SK-N-SH treated with all-trans-retinoic acid at 6 μM for 48 hours (cell line): ENCODE data around the gene C3.
"Not testable (repeated sequence)": the region's sequence is repeated elsewhere in the genome, so short reads cannot be mapped to it uniquely, and the experiment has no call there.

Experiments used
- ATAC-seq: fragments of 200-7000 bp; cut with Tn5 transposase; 3 replicates; pipeline ENCODE4 v1.9.1; 2020; ENCODE audit warnings: mild to moderate bottlenecking, moderate library complexity
- ARNTL ChIP-seq: fragments of 450-650 bp; formaldehyde crosslinking; IDR thresholded peaks from 2 replicates; pipeline ENCODE4 v1.5.0; 2020; ENCODE audit warnings: low read depth, mild to moderate bottlenecking, moderate library complexity, borderline replicate concordance
- BACH2 ChIP-seq: fragments of 250-450 bp; sonication (Bioruptor Pico); IDR thresholded peaks from 2 replicates; pipeline ENCODE4 v1.9.0; 2021; ENCODE audit warnings: mild to moderate bottlenecking, borderline replicate concordance
- CSDC2 ChIP-seq: fragments of 250-450 bp; sonication (Bioruptor Pico); IDR thresholded peaks from 2 replicates; pipeline ENCODE4 v1.5.0; 2020; ENCODE audit warnings: mild to moderate bottlenecking, moderate library complexity
- ESRRG ChIP-seq: fragments of 250-450 bp; sonication (Bioruptor Pico); IDR thresholded peaks from 2 replicates; pipeline ENCODE4 v1.6.1; 2021; ENCODE audit warnings: mild to moderate bottlenecking
- GLIS3 ChIP-seq: fragments of 250-450 bp; sonication (Bioruptor Pico); IDR thresholded peaks from 2 replicates; pipeline ENCODE4 v1.5.0; 2020; ENCODE audit warnings: mild to moderate bottlenecking, moderate library complexity
- ISL1 ChIP-seq: fragments of 250-450 bp; sonication (Bioruptor Pico); IDR thresholded peaks from 2 replicates; pipeline ENCODE4 v2.1.2; 2022; ENCODE audit warnings: mild to moderate bottlenecking, moderate library complexity
- OSR1 ChIP-seq: fragments of 250-450 bp; sonication (Bioruptor Pico); IDR thresholded peaks from 2 replicates; pipeline ENCODE4 v1.8.0; 2022; ENCODE audit warnings: moderate library complexity, mild to moderate bottlenecking, inconsistent platforms
- PATZ1 ChIP-seq: fragments of 250-450 bp; sonication (Bioruptor Pico); IDR thresholded peaks from 2 replicates; pipeline ENCODE4 v1.8.0; 2020; ENCODE audit warnings: mild to moderate bottlenecking, moderate library complexity, borderline replicate concordance
- PPARA ChIP-seq: fragments of 250-450 bp; sonication (Bioruptor Pico); IDR thresholded peaks from 2 replicates; pipeline ENCODE4 v1.5.0; 2020; ENCODE audit warnings: mild to moderate bottlenecking, borderline replicate concordance
- TCF4 ChIP-seq: fragments of 250-450 bp; sonication (Bioruptor Pico); IDR thresholded peaks from 2 replicates; pipeline ENCODE4 v1.8.0; 2021; ENCODE audit warnings: mild to moderate bottlenecking, moderate library complexity, borderline replicate concordance
- ZC3H10 ChIP-seq: fragments of 250-450 bp; sonication (Bioruptor Pico); IDR thresholded peaks from 2 replicates; pipeline ENCODE4 v1.5.1; 2021; ENCODE audit warnings: mild to moderate bottlenecking, moderate library complexity
- ZFP3 ChIP-seq: fragments of 250-450 bp; sonication (Bioruptor Pico); IDR thresholded peaks from 2 replicates; pipeline ENCODE4 v1.5.0; 2020; ENCODE audit warnings: mild to moderate bottlenecking, moderate library complexity
- ZFP30 ChIP-seq: fragments of 450-650 bp; formaldehyde crosslinking; IDR thresholded peaks from 2 replicates; pipeline ENCODE4 v1.5.0; 2022; ENCODE audit warnings: mild to moderate bottlenecking, moderate library complexity
- ZNF565 ChIP-seq: fragments of 450-650 bp; formaldehyde crosslinking; conservative IDR thresholded peaks from 2 replicates; pipeline ENCODE4 v1.5.0; 2020; ENCODE audit warnings: low read depth, mild to moderate bottlenecking, moderate library complexity
- ZNF70 ChIP-seq: fragments of 450-650 bp; formaldehyde crosslinking; IDR thresholded peaks from 2 replicates; pipeline ENCODE4 v1.5.0; 2020; ENCODE audit warnings: mild to moderate bottlenecking, moderate library complexity
- ZNF8 ChIP-seq: fragments of 450-650 bp; formaldehyde crosslinking; IDR thresholded peaks from 2 replicates; pipeline ENCODE4 v1.5.0; 2020; ENCODE audit warnings: mild to moderate bottlenecking, moderate library complexity
- TF ChIP-seq, protein P1 (sequence below): fragments of 250-450 bp; sonication (Bioruptor Pico); IDR thresholded peaks from 2 replicates; pipeline ENCODE4 v1.8.0; 2021; ENCODE audit warnings: low read depth, mild to moderate bottlenecking, moderate library complexity, borderline replicate concordance
- TF ChIP-seq, protein P2 (sequence below): fragments of 250-450 bp; sonication (Bioruptor Pico); IDR thresholded peaks from 2 replicates; pipeline ENCODE4 v1.5.0; 2020; ENCODE audit warnings: mild to moderate bottlenecking, moderate library complexity
- TF ChIP-seq, protein P3 (sequence below): fragments of 250-450 bp; sonication (Bioruptor Pico); IDR thresholded peaks from 2 replicates; pipeline ENCODE4 v1.5.1; 2021; ENCODE audit warnings: mild to moderate bottlenecking, moderate library complexity
- TF ChIP-seq, protein P4 (sequence below): fragments of 250-450 bp; sonication (Bioruptor Pico); IDR thresholded peaks from 2 replicates; pipeline ENCODE4 v1.5.1; 2020; ENCODE audit warnings: low read depth, mild to moderate bottlenecking, moderate library complexity

C3 gene

GRCh38 chr19:6752256-6753177 is 32.1 kb upstream of the C3 start (continued):
- TF ChIP-seq, protein P1, sequence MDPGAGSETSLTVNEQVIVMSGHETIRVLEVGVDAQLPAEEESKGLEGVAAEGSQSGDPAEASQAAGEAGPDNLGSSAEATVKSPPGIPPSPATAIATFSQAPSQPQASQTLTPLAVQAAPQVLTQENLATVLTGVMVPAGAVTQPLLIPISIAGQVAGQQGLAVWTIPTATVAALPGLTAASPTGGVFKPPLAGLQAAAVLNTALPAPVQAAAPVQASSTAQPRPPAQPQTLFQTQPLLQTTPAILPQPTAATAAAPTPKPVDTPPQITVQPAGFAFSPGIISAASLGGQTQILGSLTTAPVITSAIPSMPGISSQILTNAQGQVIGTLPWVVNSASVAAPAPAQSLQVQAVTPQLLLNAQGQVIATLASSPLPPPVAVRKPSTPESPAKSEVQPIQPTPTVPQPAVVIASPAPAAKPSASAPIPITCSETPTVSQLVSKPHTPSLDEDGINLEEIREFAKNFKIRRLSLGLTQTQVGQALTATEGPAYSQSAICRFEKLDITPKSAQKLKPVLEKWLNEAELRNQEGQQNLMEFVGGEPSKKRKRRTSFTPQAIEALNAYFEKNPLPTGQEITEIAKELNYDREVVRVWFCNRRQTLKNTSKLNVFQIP (CRISPR knock-in tag) = no peak
- TF ChIP-seq ESRRG (CRISPR knock-in tag) (no peak), PPARA (CRISPR knock-in tag) (no peak), ISL1 (CRISPR knock-in tag) (no peak), PATZ1 (CRISPR knock-in tag) (no peak)

- TF ChIP-seq ZNF8 (CRISPR knock-in tag) = no peak
- no peak for TF ChIP-seq BACH2 (CRISPR knock-in tag)
- no peak for TF ChIP-seq ARNTL (CRISPR knock-in tag)
- no peak for TF ChIP-seq PPARA (CRISPR knock-in tag)
- TF ChIP-seq ZC3H10 = no peak
- no peak for TF ChIP-seq ZFP30 (CRISPR knock-in tag)
- no peak for TF ChIP-seq TCF4 (CRISPR knock-in tag)
- no peak for TF ChIP-seq ZNF565 (CRISPR knock-in tag)
- TF ChIP-seq, protein P1 (CRISPR knock-in tag) = no peak
- TF ChIP-seq ZFP3 (CRISPR knock-in tag) = no peak
- TF ChIP-seq, protein P2, sequence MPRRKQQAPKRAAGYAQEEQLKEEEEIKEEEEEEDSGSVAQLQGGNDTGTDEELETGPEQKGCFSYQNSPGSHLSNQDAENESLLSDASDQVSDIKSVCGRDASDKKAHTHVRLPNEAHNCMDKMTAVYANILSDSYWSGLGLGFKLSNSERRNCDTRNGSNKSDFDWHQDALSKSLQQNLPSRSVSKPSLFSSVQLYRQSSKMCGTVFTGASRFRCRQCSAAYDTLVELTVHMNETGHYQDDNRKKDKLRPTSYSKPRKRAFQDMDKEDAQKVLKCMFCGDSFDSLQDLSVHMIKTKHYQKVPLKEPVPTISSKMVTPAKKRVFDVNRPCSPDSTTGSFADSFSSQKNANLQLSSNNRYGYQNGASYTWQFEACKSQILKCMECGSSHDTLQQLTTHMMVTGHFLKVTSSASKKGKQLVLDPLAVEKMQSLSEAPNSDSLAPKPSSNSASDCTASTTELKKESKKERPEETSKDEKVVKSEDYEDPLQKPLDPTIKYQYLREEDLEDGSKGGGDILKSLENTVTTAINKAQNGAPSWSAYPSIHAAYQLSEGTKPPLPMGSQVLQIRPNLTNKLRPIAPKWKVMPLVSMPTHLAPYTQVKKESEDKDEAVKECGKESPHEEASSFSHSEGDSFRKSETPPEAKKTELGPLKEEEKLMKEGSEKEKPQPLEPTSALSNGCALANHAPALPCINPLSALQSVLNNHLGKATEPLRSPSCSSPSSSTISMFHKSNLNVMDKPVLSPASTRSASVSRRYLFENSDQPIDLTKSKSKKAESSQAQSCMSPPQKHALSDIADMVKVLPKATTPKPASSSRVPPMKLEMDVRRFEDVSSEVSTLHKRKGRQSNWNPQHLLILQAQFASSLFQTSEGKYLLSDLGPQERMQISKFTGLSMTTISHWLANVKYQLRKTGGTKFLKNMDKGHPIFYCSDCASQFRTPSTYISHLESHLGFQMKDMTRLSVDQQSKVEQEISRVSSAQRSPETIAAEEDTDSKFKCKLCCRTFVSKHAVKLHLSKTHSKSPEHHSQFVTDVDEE = no peak
- no peak for TF ChIP-seq ZNF70 (CRISPR knock-in tag)
- TF ChIP-seq, protein P3, sequence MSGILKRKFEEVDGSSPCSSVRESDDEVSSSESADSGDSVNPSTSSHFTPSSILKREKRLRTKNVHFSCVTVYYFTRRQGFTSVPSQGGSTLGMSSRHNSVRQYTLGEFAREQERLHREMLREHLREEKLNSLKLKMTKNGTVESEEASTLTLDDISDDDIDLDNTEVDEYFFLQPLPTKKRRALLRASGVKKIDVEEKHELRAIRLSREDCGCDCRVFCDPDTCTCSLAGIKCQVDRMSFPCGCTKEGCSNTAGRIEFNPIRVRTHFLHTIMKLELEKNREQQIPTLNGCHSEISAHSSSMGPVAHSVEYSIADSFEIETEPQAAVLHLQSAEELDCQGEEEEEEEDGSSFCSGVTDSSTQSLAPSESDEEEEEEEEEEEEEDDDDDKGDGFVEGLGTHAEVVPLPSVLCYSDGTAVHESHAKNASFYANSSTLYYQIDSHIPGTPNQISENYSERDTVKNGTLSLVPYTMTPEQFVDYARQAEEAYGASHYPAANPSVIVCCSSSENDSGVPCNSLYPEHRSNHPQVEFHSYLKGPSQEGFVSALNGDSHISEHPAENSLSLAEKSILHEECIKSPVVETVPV (CRISPR knock-in tag) = no peak
- no peak for TF ChIP-seq CSDC2
- TF ChIP-seq OSR1 (CRISPR knock-in tag) = no peak
- TF ChIP-seq ISL1 (CRISPR knock-in tag) = no peak
- no peak for TF ChIP-seq GLIS3 (CRISPR knock-in tag)
- no peak for ATAC-seq
Measured at GRCh38 chr19:6751189-6751588, 30.7 kb upstream of the C3 start.

DNA sequence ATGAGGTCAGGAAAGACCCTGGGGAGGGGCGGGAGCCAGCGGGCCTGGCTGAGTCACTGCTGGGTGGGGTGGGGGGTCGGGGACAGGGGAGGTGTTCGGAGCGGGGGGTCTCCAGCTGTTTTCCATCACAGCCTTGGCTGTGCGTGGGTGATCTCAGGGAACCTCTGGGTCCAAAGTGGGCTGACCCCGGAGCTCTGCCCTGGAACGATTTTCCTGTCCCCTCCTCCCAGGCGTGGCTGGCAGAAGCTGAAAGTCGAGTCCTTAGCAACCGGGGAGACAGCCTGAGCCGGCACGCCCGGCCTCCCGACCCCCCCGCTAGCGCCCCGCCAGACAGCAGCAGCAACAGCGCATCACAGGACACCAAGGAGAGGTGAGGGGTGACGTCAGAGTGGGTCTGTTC is 29.6 kb upstream of the C3 start:
- TF ChIP-seq BACH2 (CRISPR knock-in tag) (no peak), ZNF8 (CRISPR knock-in tag) (no peak), TCF4 (CRISPR knock-in tag) (no peak), GLIS3 (CRISPR knock-in tag) (no peak)
- TF ChIP-seq, protein P4, sequence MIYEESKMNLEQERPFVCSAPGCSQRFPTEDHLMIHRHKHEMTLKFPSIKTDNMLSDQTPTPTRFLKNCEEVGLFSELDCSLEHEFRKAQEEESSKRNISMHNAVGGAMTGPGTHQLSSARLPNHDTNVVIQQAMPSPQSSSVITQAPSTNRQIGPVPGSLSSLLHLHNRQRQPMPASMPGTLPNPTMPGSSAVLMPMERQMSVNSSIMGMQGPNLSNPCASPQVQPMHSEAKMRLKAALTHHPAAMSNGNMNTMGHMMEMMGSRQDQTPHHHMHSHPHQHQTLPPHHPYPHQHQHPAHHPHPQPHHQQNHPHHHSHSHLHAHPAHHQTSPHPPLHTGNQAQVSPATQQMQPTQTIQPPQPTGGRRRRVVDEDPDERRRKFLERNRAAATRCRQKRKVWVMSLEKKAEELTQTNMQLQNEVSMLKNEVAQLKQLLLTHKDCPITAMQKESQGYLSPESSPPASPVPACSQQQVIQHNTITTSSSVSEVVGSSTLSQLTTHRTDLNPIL (CRISPR knock-in tag) = no peak
- TF ChIP-seq, all 23 proteins: peak for 0
- ATAC-seq = no peak

- ATAC-seq = not testable (repeated sequence)
Measured at GRCh38 chr19:6748543-6748942, 28.1 kb upstream of the C3 start.
